Prostate gland (tissue), 2 donors: Measurements from ENCODE around the gene AMD1.

Source experiments
- CTCF ChIP-seq, 4 experiments: fragments of 200-600 bp in 2 of 4; fragments of 450-650 bp in 2 of 4; sonication (generic) in 2 of 4; IDR thresholded peaks; 1 replicate in 3 of 4; 2 replicates in 1 of 4; pipeline ENCODE4 v1.5.1; 2016 to 2019; ENCODE audit warnings: antibody characterized with exemption in 4 of 4, mild to moderate bottlenecking in 2 of 4, moderate library complexity in 2 of 4
- POLR2A ChIP-seq: fragments of 450-650 bp; IDR thresholded peaks from one replicate; pipeline ENCODE4 v1.6.1; 2016; ENCODE audit warnings: antibody characterized with exemption, mild to moderate bottlenecking

- TF ChIP-seq POLR2A: no peak
- TF ChIP-seq CTCF (IDR thresholded peaks at IDR 0.05): no peak
Measured at GRCh38 chr6:110898111-110898510, 23.5 kb downstream of the AMD1 start.
